PC-3 (cell line): ENCODE results near the gene ZNF764. TPM values are rescaled to one million over a fixed set of nuclear protein-coding genes. Genes with fewer than 3 reads are reported as not detected.

ENCODE experiments used
- ATAC-seq: fragments of 200-7000 bp; cut with Tn5 transposase; 2 replicates; pipeline ENCODE4 v1.9.1; 2020; ENCODE audit warnings: mild to moderate bottlenecking, moderate library complexity
- BruUV-seq: library from RNA; stranded (reverse); fragments of 400-500 nt; replicated peaks from 2 replicates; lab custom pipeline; 2021; lab: Mats Ljungman, UMichigan
- CTCF ChIA-PET: fragments of 300-600 bp; sonication (Branson Sonifier 250); formaldehyde crosslinking; loops from one replicate; lab custom pipeline; 2022; ENCODE audit warnings: antibody characterized with exemption; lab: Charles Lee
- POLR2A ChIA-PET: fragments of 300-600 bp; sonication (Branson Sonifier 250); formaldehyde crosslinking; loops from one replicate; lab custom pipeline; 2022; ENCODE audit warnings: antibody characterized with exemption; ENCODE audit not compliant: unreplicated experiment; lab: Charles Lee
- DNase-seq: peaks from one replicate; pipeline ENCODE4 v3.0.0-alpha.2; 2015
- H2AFZ ChIP-seq: fragments of 300-600 bp; sonication (generic); 2 replicates; pipeline ENCODE4 v1.6.0; 2016; ENCODE audit warnings: antibody characterized with exemption, low read length
- H3F3A ChIP-seq: fragments of 300-600 bp; sonication (generic); one replicate; pipeline ENCODE4 v1.6.0; 2017; ENCODE audit warnings: antibody characterized with exemption, low read length, control low read depth, mild to moderate bottlenecking; ENCODE audit not compliant: unreplicated experiment
- H3K27ac ChIP-seq: fragments of 300-600 bp; sonication (generic); 2 replicates; pipeline ENCODE4 v1.5.1; 2016; ENCODE audit warnings: mild to moderate bottlenecking, low read length
- H3K27me3 ChIP-seq: fragments of 300-600 bp; sonication (generic); 2 replicates; pipeline ENCODE4 v1.6.1; 2016; ENCODE audit warnings: low read length, mixed read lengths
- H3K36me3 ChIP-seq: fragments of 300-600 bp; sonication (generic); 2 replicates; pipeline ENCODE4 v1.6.1; 2016; ENCODE audit warnings: low read depth, mixed run types, low read length, mixed read lengths
- H3K4me1 ChIP-seq: fragments of 300-600 bp; sonication (generic); 2 replicates; pipeline ENCODE4 v1.5.1; 2016; ENCODE audit warnings: low read length; ENCODE audit not compliant: insufficient read depth
- H3K4me2 ChIP-seq: fragments of 300-600 bp; sonication (generic); 2 replicates; pipeline ENCODE4 v1.6.0; 2016; ENCODE audit warnings: low read length
- H3K4me3 ChIP-seq: fragments of 300-600 bp; sonication (generic); 2 replicates; pipeline ENCODE4 v1.5.1; 2016; ENCODE audit warnings: mild to moderate bottlenecking, low read length, mixed read lengths
- H3K79me2 ChIP-seq: fragments of 300-600 bp; sonication (generic); 2 replicates; pipeline ENCODE4 v1.6.1; 2017; ENCODE audit warnings: low read length, mixed read lengths
- H3K9ac ChIP-seq: fragments of 300-600 bp; sonication (generic); 2 replicates; pipeline ENCODE4 v1.6.0; 2016; ENCODE audit warnings: mild to moderate bottlenecking, low read length
- H3K9me2 ChIP-seq: fragments of 300-600 bp; sonication (generic); replicated peaks from 2 replicates; pipeline ENCODE4 v1.6.1; 2016; ENCODE audit warnings: mixed run types, low read length, mixed read lengths
- H3K9me3 ChIP-seq: fragments of 300-600 bp; sonication (generic); 2 replicates; pipeline ENCODE4 v1.6.1; 2016; ENCODE audit warnings: low read length, mixed read lengths
- H4K20me1 ChIP-seq: fragments of 300-600 bp; sonication (generic); 2 replicates; pipeline ENCODE4 v1.6.1; 2016; ENCODE audit warnings: low read length, mixed read lengths
- EZH2 ChIP-seq: fragments of 300-600 bp; sonication (generic); IDR thresholded peaks from one replicate; pipeline ENCODE4 v1.6.1; 2017; ENCODE audit warnings: antibody characterized with exemption, mild to moderate bottlenecking, low read length; ENCODE audit not compliant: unreplicated experiment
- EZH2phosphoT487 ChIP-seq: fragments of 300-600 bp; sonication (generic); IDR thresholded peaks from 2 replicates; pipeline ENCODE4 v1.6.1; 2018; ENCODE audit warnings: mild to moderate bottlenecking, antibody characterized with exemption, low read length, borderline replicate concordance
- intact Hi-C: fragments of 100-400 bp; cut with micrococcal nuclease; formaldehyde crosslinking; loops from 2 replicates; pipeline ENCODE4 v1.9.0; 2023
- total RNA-seq: library from RNA; depleted of rRNA; stranded (reverse); fragments of >200 nt; gene quantifications from 2 replicates; pipeline ENCODE4 v1.2.3, GENCODE V29; 2014
- TF ChIP-seq, protein P1 (sequence below): fragments of 300-600 bp; sonication (generic); conservative IDR thresholded peaks from 2 replicates; pipeline ENCODE4 v1.5.1; 2017; ENCODE audit warnings: antibody characterized with exemption, low read depth, mild to moderate bottlenecking, low read length

ZNF764 gene
- total RNA-seq, 1 experiment from 2014 or later = 8.1 TPM

DNA sequence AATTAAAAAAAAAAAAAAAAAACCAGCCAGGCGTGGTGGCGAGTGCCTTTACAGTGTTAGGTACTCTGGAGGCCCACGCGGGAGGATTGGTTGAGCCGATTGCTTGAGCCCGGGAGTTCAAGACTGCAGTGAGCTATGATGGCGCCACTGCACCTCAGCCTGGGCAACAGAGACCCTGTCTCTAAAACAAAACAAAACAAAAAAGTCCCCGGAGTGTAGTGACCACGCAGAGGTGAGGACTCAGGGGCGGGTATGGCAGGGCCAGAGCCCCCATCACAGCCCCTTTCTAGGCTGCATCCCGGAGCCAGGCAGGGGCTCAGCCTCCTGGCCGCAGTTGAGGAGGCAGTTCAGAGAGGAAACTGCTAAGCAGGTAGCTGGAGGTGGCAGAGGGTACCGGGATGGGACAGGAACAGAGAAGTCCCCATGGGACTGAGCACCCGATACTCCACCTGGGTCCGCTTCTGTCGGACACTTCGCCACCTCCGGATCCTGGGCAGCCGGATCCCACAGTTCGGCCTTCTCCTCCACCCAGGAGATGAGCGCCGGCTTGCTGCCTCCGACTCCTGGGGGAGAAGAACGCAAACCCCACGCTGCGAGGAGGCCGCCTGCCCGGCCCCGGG is 24.3 kb downstream of the ZNF764 start:
- H3K27ac ChIP-seq = peak overlapping the region; percentile 64
- peak overlapping the region; percentile 95 for H3K9ac ChIP-seq
- no peaks in the 10 kb centered on the region for H3K36me3 ChIP-seq
- no TSS peak for BruUV-seq
- H3K79me2 ChIP-seq = peaks cover 29% of the 10 kb centered on the region
- H3K27me3 ChIP-seq = no peaks in the 10 kb centered on the region
- H3K9me2 ChIP-seq = no peaks in the 10 kb centered on the region
- H3K4me3 ChIP-seq = peak overlapping the region; percentile 73
- H3K9me3 ChIP-seq = no peaks in the 10 kb centered on the region
- H2AFZ ChIP-seq = peak overlapping the region; percentile 91
- ATAC-seq (peak; percentile 34), DNase-seq (no peak)
- intact Hi-C loops = no loop called here
- H3F3A ChIP-seq = no peaks in the 10 kb centered on the region
- peak overlapping the region; percentile 97 for H3K4me2 ChIP-seq
- peaks cover 15% of the 10 kb centered on the region for H3K4me1 ChIP-seq
- no peaks in the 10 kb centered on the region for H4K20me1 ChIP-seq
- CTCF ChIA-PET = interaction anchor here (0.7 kb wide), 1 partner anchor 77 kb away, joined by 7 read pairs; no protein-coding TSS in a partner anchor
- TF ChIP-seq EZH2phosphoT487 (no peak), EZH2 (no peak)
- TF ChIP-seq, protein P1, sequence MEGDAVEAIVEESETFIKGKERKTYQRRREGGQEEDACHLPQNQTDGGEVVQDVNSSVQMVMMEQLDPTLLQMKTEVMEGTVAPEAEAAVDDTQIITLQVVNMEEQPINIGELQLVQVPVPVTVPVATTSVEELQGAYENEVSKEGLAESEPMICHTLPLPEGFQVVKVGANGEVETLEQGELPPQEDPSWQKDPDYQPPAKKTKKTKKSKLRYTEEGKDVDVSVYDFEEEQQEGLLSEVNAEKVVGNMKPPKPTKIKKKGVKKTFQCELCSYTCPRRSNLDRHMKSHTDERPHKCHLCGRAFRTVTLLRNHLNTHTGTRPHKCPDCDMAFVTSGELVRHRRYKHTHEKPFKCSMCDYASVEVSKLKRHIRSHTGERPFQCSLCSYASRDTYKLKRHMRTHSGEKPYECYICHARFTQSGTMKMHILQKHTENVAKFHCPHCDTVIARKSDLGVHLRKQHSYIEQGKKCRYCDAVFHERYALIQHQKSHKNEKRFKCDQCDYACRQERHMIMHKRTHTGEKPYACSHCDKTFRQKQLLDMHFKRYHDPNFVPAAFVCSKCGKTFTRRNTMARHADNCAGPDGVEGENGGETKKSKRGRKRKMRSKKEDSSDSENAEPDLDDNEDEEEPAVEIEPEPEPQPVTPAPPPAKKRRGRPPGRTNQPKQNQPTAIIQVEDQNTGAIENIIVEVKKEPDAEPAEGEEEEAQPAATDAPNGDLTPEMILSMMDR = no peak
- POLR2A ChIA-PET = no interaction called here

DNA sequence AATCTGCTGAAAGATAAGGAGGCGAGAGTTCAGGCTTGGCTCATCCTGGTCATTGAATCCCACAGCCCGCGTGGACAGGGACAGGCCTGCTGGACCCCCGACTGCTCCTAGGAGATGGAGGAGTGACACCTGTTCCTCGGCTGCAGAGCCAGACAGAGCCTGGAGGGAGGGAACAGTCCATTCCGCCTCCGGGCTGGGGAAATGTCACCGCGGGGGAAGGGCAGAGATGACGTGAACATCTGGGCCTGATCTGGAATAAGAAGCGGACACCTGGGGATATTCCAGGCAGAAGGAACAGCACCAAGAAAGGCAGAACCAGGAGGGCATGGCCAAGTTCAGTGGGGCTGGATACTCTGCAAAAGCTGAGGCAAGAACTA is 25.0 kb downstream of the ZNF764 start:
- H4K20me1 ChIP-seq = no peaks in the 10 kb centered on the region
- no peak for DNase-seq
- no peak overlapping the region for H2AFZ ChIP-seq
- H3K36me3 ChIP-seq = no peaks in the 10 kb centered on the region
- TF ChIP-seq EZH2 (no peak), EZH2phosphoT487 (no peak)
- TF ChIP-seq, protein P1 = no peak
- ChIA-PET CTCF (no interaction called here), POLR2A (no interaction called here)
- H3K9ac ChIP-seq = no peak overlapping the region
- ATAC-seq = no peak
- peaks cover 16% of the 10 kb centered on the region for H3K4me1 ChIP-seq
- no peaks in the 10 kb centered on the region for H3K9me3 ChIP-seq
- H3K9me2 ChIP-seq = no peaks in the 10 kb centered on the region
- no peak overlapping the region for H3K4me3 ChIP-seq
- H3K27ac ChIP-seq = no peak overlapping the region
- no peak overlapping the region for H3K4me2 ChIP-seq
- no peaks in the 10 kb centered on the region for H3K27me3 ChIP-seq
- intact Hi-C loops = no loop called here
- no TSS peak for BruUV-seq
- H3F3A ChIP-seq = no peaks in the 10 kb centered on the region
- peaks cover 29% of the 10 kb centered on the region for H3K79me2 ChIP-seq

DNA sequence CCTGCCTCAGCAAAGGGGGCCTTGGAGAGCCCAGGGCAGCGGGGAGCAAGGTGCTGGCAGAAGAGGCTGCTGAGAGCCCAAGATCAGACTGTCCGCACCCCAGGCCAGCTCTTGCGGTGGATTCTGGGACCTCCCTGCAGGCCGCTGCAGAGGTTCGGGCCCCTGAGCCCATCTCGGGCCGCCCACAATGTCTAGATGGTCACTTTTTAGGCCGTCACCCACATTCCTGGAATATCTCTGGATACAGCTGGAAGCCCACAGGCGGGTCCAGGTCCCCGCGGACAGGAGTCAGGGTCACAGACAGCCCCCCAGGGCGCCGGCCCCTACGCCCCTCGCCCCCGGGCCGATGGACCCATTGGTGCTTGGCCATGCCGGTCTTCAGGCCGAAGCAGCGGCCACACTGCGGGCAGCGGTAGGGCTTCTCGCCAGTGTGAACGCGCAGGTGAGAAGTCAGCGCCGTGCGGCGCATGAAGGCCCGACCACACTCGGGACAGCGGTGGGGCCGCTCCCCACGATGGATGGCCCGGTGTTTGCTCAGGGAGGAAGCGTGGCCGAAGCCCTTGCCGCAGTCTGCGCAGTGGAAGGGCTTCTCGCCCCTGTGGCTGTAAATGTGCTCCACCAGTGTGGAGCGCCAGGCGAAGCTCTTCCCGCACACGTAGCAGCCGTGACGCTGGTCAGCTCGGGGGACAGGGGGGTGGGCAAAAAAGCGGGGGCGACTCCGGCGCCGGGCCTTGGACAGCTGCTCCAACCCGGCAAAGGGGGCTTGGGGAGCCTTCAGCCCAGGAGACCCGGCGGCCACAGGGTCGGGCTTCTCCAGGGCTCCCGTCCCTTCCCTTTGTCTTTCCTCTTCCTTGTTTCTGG is 25.7 kb downstream of the ZNF764 start:
- TF ChIP-seq EZH2phosphoT487 (no peak), EZH2 (no peak)
- TF ChIP-seq, protein P1 = no peak
- peaks cover 22% of the 10 kb centered on the region for H3K4me1 ChIP-seq
- H3K27ac ChIP-seq = no peak overlapping the region
- peaks cover 29% of the 10 kb centered on the region for H3K79me2 ChIP-seq
- ChIA-PET POLR2A (no interaction called here), CTCF (no interaction called here)
- H3K9me2 ChIP-seq = no peaks in the 10 kb centered on the region
- H3F3A ChIP-seq = no peaks in the 10 kb centered on the region
- DNase-seq (no peak), ATAC-seq (no peak)
- intact Hi-C loops = no loop called here
- H4K20me1 ChIP-seq = no peaks in the 10 kb centered on the region
- BruUV-seq = no TSS peak
- H3K4me2 ChIP-seq = no peak overlapping the region
- no peak overlapping the region for H3K4me3 ChIP-seq
- H3K9ac ChIP-seq = no peak overlapping the region
- no peaks in the 10 kb centered on the region for H3K9me3 ChIP-seq
- no peaks in the 10 kb centered on the region for H3K27me3 ChIP-seq
- no peak overlapping the region for H2AFZ ChIP-seq
- no peaks in the 10 kb centered on the region for H3K36me3 ChIP-seq
